IPS-11a (cell line): ENCODE data around the gene MSS51.
"Not testable (repeated sequence)": the region's sequence is repeated elsewhere in the genome, so short reads cannot be mapped to it uniquely, and the experiment has no call there.

Experiments
- H3K4me3 ChIP-seq: one replicate; pipeline ENCODE4 v1.5.1; 2013; ENCODE audit warnings: low read depth, low read length, control low read depth

Gene MSS51

GRCh38 chr10:73416571-73416970 is 16.8 kb downstream of the MSS51 start:
- H3K4me3 ChIP-seq, result no peak overlapping the region

- peak overlapping the region; percentile 96 for H3K4me3 ChIP-seq
These were observed 19.0 kb downstream of the MSS51 start for GRCh38 chr10:73414230-73414945.

GRCh38 chr10:73413528-73414229 is 19.7 kb downstream of the MSS51 start, which contains the start of gene ANXA7:
Gene ANXA7 (minus strand): TSS chr10:73414058. CDS start chr10:73400856, 13,202 bp downstream.
- H3K4me3 ChIP-seq, result peak within 1 kb of the TSS; percentile 96

GRCh38 chr10:73413108-73413527 is 20.2 kb downstream of the MSS51 start:
- H3K4me3 ChIP-seq, result peak overlapping the region; percentile 96

GRCh38 chr10:73410897-73411296 is 22.5 kb downstream of the MSS51 start:
- H3K4me3 ChIP-seq, result no peak overlapping the region

- H3K4me3 ChIP-seq, result no peak overlapping the region
These were observed 24.3 kb downstream of the MSS51 start for GRCh38 chr10:73408978-73409521.

- no peak overlapping the region for H3K4me3 ChIP-seq
These were observed 25.3 kb downstream of the MSS51 start for GRCh38 chr10:73408061-73408460.

- H3K4me3 ChIP-seq, result no peak overlapping the region
These were observed 25.9 kb downstream of the MSS51 start for GRCh38 chr10:73407495-73407894.

GRCh38 chr10:73406846-73407245 is 26.5 kb downstream of the MSS51 start:
- H3K4me3 ChIP-seq, result no peak overlapping the region

GRCh38 chr10:73405556-73405955 is 27.8 kb downstream of the MSS51 start:
- no peak overlapping the region for H3K4me3 ChIP-seq

GRCh38 chr10:73404690-73405089 is 28.7 kb downstream of the MSS51 start:
- no peak overlapping the region for H3K4me3 ChIP-seq

GRCh38 chr10:73401636-73402035 is 31.7 kb downstream of the MSS51 start:
- no peak overlapping the region for H3K4me3 ChIP-seq

- H3K4me3 ChIP-seq, result no peak overlapping the region
These were observed 34.3 kb downstream of the MSS51 start for GRCh38 chr10:73399063-73399462.

- H3K4me3 ChIP-seq, result no peak overlapping the region
These were observed 35.3 kb downstream of the MSS51 start for GRCh38 chr10:73398024-73398423.

GRCh38 chr10:73394325-73394724 is 39.0 kb downstream of the MSS51 start:
- H3K4me3 ChIP-seq, result not testable (repeated sequence)

GRCh38 chr10:73388228-73388627 is 45.1 kb downstream of the MSS51 start:
- H3K4me3 ChIP-seq, result no peak overlapping the region

- H3K4me3 ChIP-seq, result no peak overlapping the region
These were observed 46.8 kb downstream of the MSS51 start for GRCh38 chr10:73386583-73386982.

GRCh38 chr10:73379064-73379748 is 54.2 kb downstream of the MSS51 start:
- H3K4me3 ChIP-seq, result no peak overlapping the region

GRCh38 chr10:73376679-73377078 is 56.7 kb downstream of the MSS51 start:
- H3K4me3 ChIP-seq, result no peak overlapping the region
